SH-SY5Y (cell line): ENCODE results near the gene KRT5.

Experiments
- GATA2 ChIP-seq: IDR thresholded peaks from 2 replicates; pipeline ENCODE4 v1.6.1; 2011; ENCODE audit warnings: mild to moderate bottlenecking, low read depth, low read length
- GATA3 ChIP-seq: IDR thresholded peaks from 2 replicates; pipeline ENCODE4 v1.6.1; 2011; ENCODE audit warnings: low read depth, mild to moderate bottlenecking, low read length, moderate library complexity

DNA sequence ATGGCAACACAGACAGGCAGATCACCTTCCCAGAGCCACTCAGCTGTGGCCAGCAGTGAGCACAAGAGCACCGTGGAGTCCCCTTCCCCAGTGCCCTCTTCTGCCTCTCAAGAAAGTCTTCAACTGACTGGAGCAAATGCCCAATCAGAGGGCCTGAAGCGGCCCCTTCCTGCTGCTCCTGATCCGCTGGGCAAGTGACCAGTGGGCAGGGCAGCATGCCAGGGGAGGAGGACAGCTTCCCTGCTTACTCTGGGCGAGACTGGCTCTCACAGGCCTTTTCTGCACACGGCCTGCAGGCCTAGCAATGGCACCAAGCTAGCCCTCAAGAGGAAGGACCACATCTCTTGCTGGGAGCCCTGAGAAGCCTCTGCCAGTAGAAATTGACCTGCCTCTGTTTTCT, 31.9 kb upstream of the KRT5 start:
- TF ChIP-seq GATA2 (no peak), GATA3 (no peak)
